ENCODE results near the gene WAPL.

The WAPL gene

GRCh38 chr10:86508217-86508616 is 13.4 kb downstream of the WAPL start:
- H3K9ac ChIP-seq (ENCODE audit: low read depth, low read length, poor library complexity) = no peak overlapping the region
- H4K91ac ChIP-seq (ENCODE audit: low read depth, low read length, poor library complexity) = no peak overlapping the region
- no peak overlapping the region for H2BK12ac ChIP-seq (ENCODE audit: low read length)
- no peak overlapping the region for H3K23ac ChIP-seq (ENCODE audit: low read depth, low read length, poor library complexity)
- H3K18ac ChIP-seq (ENCODE audit: low read length) = no peak overlapping the region
- H2BK120ac ChIP-seq (ENCODE audit: low read depth, low read length) = no peak overlapping the region
- H2AFZ ChIP-seq (ENCODE audit: low read length) = no peak overlapping the region
- H4K8ac ChIP-seq (ENCODE audit: low read depth, low read length) = no peak overlapping the region
- H2BK5ac ChIP-seq (ENCODE audit: low read length) = no peak overlapping the region
- DNase-seq (ENCODE audit: low spot score) = no peak
- no peaks in the 10 kb centered on the region for H3K9me3 ChIP-seq (replicated peaks in 1 of 2; ENCODE audit: control insufficient read depth in 2 of 2, insufficient read depth in 1 of 2, low read depth in 1 of 2, low read length in 2 of 2)
- no peak overlapping the region for H3K14ac ChIP-seq (ENCODE audit: low read length)
- no peak overlapping the region for H3K4ac ChIP-seq (ENCODE audit: low read length)
- no peaks in the 10 kb centered on the region for H3K4me1 ChIP-seq (ENCODE audit: control insufficient read depth in 2 of 2, insufficient read depth in 1 of 2, low read depth in 1 of 2, low read length in 2 of 2)
- no peak overlapping the region for H3K27ac ChIP-seq (replicated peaks; ENCODE audit: low read length)
- peaks cover 2% of the 10 kb centered on the region for H3K79me1 ChIP-seq (ENCODE audit: low read depth, low read length)
- H2BK15ac ChIP-seq (ENCODE audit: low read length) = no peak overlapping the region
- WGBS, 2 donors (ENCODE audit: extremely low coverage in 2 of 2, insufficient read length in 2 of 2, insufficient replicate concordance in 1 of 2) = no CpG with 5 or more reads among the region's 6 CpGs
- no peaks in the 10 kb centered on the region for H3K27me3 ChIP-seq (ENCODE audit: control insufficient read depth in 3 of 3, insufficient read depth in 3 of 3, low read depth in 1 of 3, low read length in 3 of 3)
- H3K36me3 ChIP-seq (replicated peaks in 1 of 2; ENCODE audit: control insufficient read depth in 2 of 2, insufficient read depth in 2 of 2, low read length in 2 of 2) = peaks cover 7 to 88% of the 10 kb centered on the region in 2 donors
- H2AK5ac ChIP-seq (ENCODE audit: low read depth, low read length) = no peak overlapping the region
- H3K4me2 ChIP-seq (ENCODE audit: insufficient read depth, low read length, poor library complexity, severe bottlenecking) = no peak overlapping the region
- no peak overlapping the region for H3K4me3 ChIP-seq (ENCODE audit: low read length in 2 of 2)

GRCh38 chr10:86506499-86506898 is 15.1 kb downstream of the WAPL start:
- DNase-seq (ENCODE audit: low spot score) = no peak
- H2BK15ac ChIP-seq (ENCODE audit: low read length) = no peak overlapping the region
- no peaks in the 10 kb centered on the region for H3K9me3 ChIP-seq (replicated peaks in 1 of 2; ENCODE audit: control insufficient read depth in 2 of 2, insufficient read depth in 1 of 2, low read depth in 1 of 2, low read length in 2 of 2)
- no peak overlapping the region for H2AFZ ChIP-seq (ENCODE audit: low read length)
- peaks cover 9 to 86% of the 10 kb centered on the region in 2 donors for H3K36me3 ChIP-seq (replicated peaks in 1 of 2; ENCODE audit: control insufficient read depth in 2 of 2, insufficient read depth in 2 of 2, low read length in 2 of 2)
- H3K27ac ChIP-seq (replicated peaks; ENCODE audit: low read length) = no peak overlapping the region
- no peak overlapping the region for H2BK5ac ChIP-seq (ENCODE audit: low read length)
- H2BK12ac ChIP-seq (ENCODE audit: low read length) = no peak overlapping the region
- H3K14ac ChIP-seq (ENCODE audit: low read length) = no peak overlapping the region
- H3K23ac ChIP-seq (ENCODE audit: low read depth, low read length, poor library complexity) = no peak overlapping the region
- no peaks in the 10 kb centered on the region for H3K4me1 ChIP-seq (ENCODE audit: control insufficient read depth in 2 of 2, insufficient read depth in 1 of 2, low read depth in 1 of 2, low read length in 2 of 2)
- H4K91ac ChIP-seq (ENCODE audit: low read depth, low read length, poor library complexity) = no peak overlapping the region
- no peaks in the 10 kb centered on the region for H3K27me3 ChIP-seq (ENCODE audit: control insufficient read depth in 3 of 3, insufficient read depth in 3 of 3, low read depth in 1 of 3, low read length in 3 of 3)
- no peak overlapping the region for H3K4me2 ChIP-seq (ENCODE audit: insufficient read depth, low read length, poor library complexity, severe bottlenecking)
- H3K18ac ChIP-seq (ENCODE audit: low read length) = no peak overlapping the region
- H3K4ac ChIP-seq (ENCODE audit: low read length) = no peak overlapping the region
- WGBS, 2 donors (ENCODE audit: extremely low coverage in 2 of 2, insufficient read length in 2 of 2, insufficient replicate concordance in 1 of 2) = no CpG with 5 or more reads among the region's 4 CpGs
- H4K8ac ChIP-seq (ENCODE audit: low read depth, low read length) = no peak overlapping the region
- no peak overlapping the region for H3K9ac ChIP-seq (ENCODE audit: low read depth, low read length, poor library complexity)
- no peak overlapping the region for H3K4me3 ChIP-seq (ENCODE audit: low read length in 2 of 2)
- H3K79me1 ChIP-seq (ENCODE audit: low read depth, low read length) = peaks cover 5% of the 10 kb centered on the region
- no peak overlapping the region for H2AK5ac ChIP-seq (ENCODE audit: low read depth, low read length)
- H2BK120ac ChIP-seq (ENCODE audit: low read depth, low read length) = no peak overlapping the region

DNA sequence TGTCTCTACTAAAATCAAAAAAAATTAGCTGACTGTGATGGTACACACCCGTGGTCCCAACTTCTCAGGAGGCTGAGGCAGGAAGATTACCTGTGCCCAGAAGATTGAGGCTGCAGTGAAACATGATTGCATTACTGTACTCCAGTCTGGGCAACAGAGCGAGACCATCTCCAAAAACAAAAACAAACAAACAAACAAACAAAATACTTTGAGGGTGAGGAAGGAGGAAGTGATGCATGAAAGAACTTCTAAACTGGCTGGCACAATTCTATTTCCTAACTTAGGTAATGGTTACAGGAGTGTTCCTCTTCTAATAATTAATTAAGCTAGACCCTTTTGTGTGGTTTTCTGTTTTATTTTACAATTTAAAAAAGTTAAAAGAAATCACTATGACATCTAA is 15.5 kb downstream of the WAPL start:
- no peak overlapping the region for H3K4ac ChIP-seq (ENCODE audit: low read length)
- H2BK120ac ChIP-seq (ENCODE audit: low read depth, low read length) = no peak overlapping the region
- no peak overlapping the region for H3K4me2 ChIP-seq (ENCODE audit: insufficient read depth, low read length, poor library complexity, severe bottlenecking)
- no peak overlapping the region for H3K9ac ChIP-seq (ENCODE audit: low read depth, low read length, poor library complexity)
- no peak overlapping the region for H2AK5ac ChIP-seq (ENCODE audit: low read depth, low read length)
- no peak overlapping the region for H2BK15ac ChIP-seq (ENCODE audit: low read length)
- H2AFZ ChIP-seq (ENCODE audit: low read length) = no peak overlapping the region
- no peak overlapping the region for H2BK5ac ChIP-seq (ENCODE audit: low read length)
- no peak overlapping the region for H3K27ac ChIP-seq (replicated peaks; ENCODE audit: low read length)
- no peak overlapping the region for H4K8ac ChIP-seq (ENCODE audit: low read depth, low read length)
- H3K23ac ChIP-seq (ENCODE audit: low read depth, low read length, poor library complexity) = no peak overlapping the region
- no peaks in the 10 kb centered on the region for H3K9me3 ChIP-seq (replicated peaks in 1 of 2; ENCODE audit: control insufficient read depth in 2 of 2, insufficient read depth in 1 of 2, low read depth in 1 of 2, low read length in 2 of 2)
- no peak overlapping the region for H3K14ac ChIP-seq (ENCODE audit: low read length)
- no peaks in the 10 kb centered on the region for H3K4me1 ChIP-seq (ENCODE audit: control insufficient read depth in 2 of 2, insufficient read depth in 1 of 2, low read depth in 1 of 2, low read length in 2 of 2)
- H3K36me3 ChIP-seq (replicated peaks in 1 of 2; ENCODE audit: control insufficient read depth in 2 of 2, insufficient read depth in 2 of 2, low read length in 2 of 2) = peaks cover 9 to 86% of the 10 kb centered on the region in 2 donors
- no peak for DNase-seq (ENCODE audit: low spot score)
- no peak overlapping the region for H3K4me3 ChIP-seq (ENCODE audit: low read length in 2 of 2)
- no peak overlapping the region for H4K91ac ChIP-seq (ENCODE audit: low read depth, low read length, poor library complexity)
- H3K27me3 ChIP-seq (ENCODE audit: control insufficient read depth in 3 of 3, insufficient read depth in 3 of 3, low read depth in 1 of 3, low read length in 3 of 3) = no peaks in the 10 kb centered on the region
- no peak overlapping the region for H3K18ac ChIP-seq (ENCODE audit: low read length)
- WGBS, 2 donors (ENCODE audit: extremely low coverage in 2 of 2, insufficient read length in 2 of 2, insufficient replicate concordance in 1 of 2) = no CpG with 5 or more reads among the region's 2 CpGs
- H2BK12ac ChIP-seq (ENCODE audit: low read length) = no peak overlapping the region
- H3K79me1 ChIP-seq (ENCODE audit: low read depth, low read length) = peaks cover 6% of the 10 kb centered on the region

- no peaks in the 10 kb centered on the region for H3K27me3 ChIP-seq (ENCODE audit: control insufficient read depth in 3 of 3, insufficient read depth in 3 of 3, low read depth in 1 of 3, low read length in 3 of 3)
- no peak overlapping the region for H3K23ac ChIP-seq (ENCODE audit: low read depth, low read length, poor library complexity)
- H3K18ac ChIP-seq (ENCODE audit: low read length) = no peak overlapping the region
- no peak for DNase-seq (ENCODE audit: low spot score)
- H3K36me3 ChIP-seq (replicated peaks in 1 of 2; ENCODE audit: control insufficient read depth in 2 of 2, insufficient read depth in 2 of 2, low read length in 2 of 2) = peaks cover 13 to 89% of the 10 kb centered on the region in 2 donors
- no peak overlapping the region for H2BK12ac ChIP-seq (ENCODE audit: low read length)
- no peak overlapping the region for H2AK5ac ChIP-seq (ENCODE audit: low read depth, low read length)
- no peaks in the 10 kb centered on the region for H3K4me1 ChIP-seq (ENCODE audit: control insufficient read depth in 2 of 2, insufficient read depth in 1 of 2, low read depth in 1 of 2, low read length in 2 of 2)
- no peak overlapping the region for H3K27ac ChIP-seq (replicated peaks; ENCODE audit: low read length)
- H3K4me3 ChIP-seq (ENCODE audit: low read length in 2 of 2) = no peak overlapping the region
- no peak overlapping the region for H2AFZ ChIP-seq (ENCODE audit: low read length)
- no peak overlapping the region for H3K14ac ChIP-seq (ENCODE audit: low read length)
- no CpG with 5 or more reads among the region's 10 CpGs for WGBS, 2 donors (ENCODE audit: extremely low coverage in 2 of 2, insufficient read length in 2 of 2, insufficient replicate concordance in 1 of 2)
- H2BK120ac ChIP-seq (ENCODE audit: low read depth, low read length) = no peak overlapping the region
- no peak overlapping the region for H4K8ac ChIP-seq (ENCODE audit: low read depth, low read length)
- peaks cover 4% of the 10 kb centered on the region for H3K79me1 ChIP-seq (ENCODE audit: low read depth, low read length)
- H3K4me2 ChIP-seq (ENCODE audit: insufficient read depth, low read length, poor library complexity, severe bottlenecking) = no peak overlapping the region
- H3K9me3 ChIP-seq (replicated peaks in 1 of 2; ENCODE audit: control insufficient read depth in 2 of 2, insufficient read depth in 1 of 2, low read depth in 1 of 2, low read length in 2 of 2) = no peaks in the 10 kb centered on the region
- H3K4ac ChIP-seq (ENCODE audit: low read length) = no peak overlapping the region
- no peak overlapping the region for H2BK15ac ChIP-seq (ENCODE audit: low read length)
- H4K91ac ChIP-seq (ENCODE audit: low read depth, low read length, poor library complexity) = no peak overlapping the region
- H2BK5ac ChIP-seq (ENCODE audit: low read length) = no peak overlapping the region
- no peak overlapping the region for H3K9ac ChIP-seq (ENCODE audit: low read depth, low read length, poor library complexity)
These were observed 17.1 kb downstream of the WAPL start for GRCh38 chr10:86504510-86504909.

Data from neuronal stem cell (in vitro differentiated cells).